Activated T-cell treated with anti-CD3 and anti-CD28 coated beads, Interleukin-2, amount 50 U/mL, for 1 hour (primary cell): Measurements from ENCODE around the gene STX8.

Source experiments
- DNase-seq: peaks from one replicate; pipeline ENCODE4 v3.0.0-alpha.2; 2020

The STX8 gene

DNA sequence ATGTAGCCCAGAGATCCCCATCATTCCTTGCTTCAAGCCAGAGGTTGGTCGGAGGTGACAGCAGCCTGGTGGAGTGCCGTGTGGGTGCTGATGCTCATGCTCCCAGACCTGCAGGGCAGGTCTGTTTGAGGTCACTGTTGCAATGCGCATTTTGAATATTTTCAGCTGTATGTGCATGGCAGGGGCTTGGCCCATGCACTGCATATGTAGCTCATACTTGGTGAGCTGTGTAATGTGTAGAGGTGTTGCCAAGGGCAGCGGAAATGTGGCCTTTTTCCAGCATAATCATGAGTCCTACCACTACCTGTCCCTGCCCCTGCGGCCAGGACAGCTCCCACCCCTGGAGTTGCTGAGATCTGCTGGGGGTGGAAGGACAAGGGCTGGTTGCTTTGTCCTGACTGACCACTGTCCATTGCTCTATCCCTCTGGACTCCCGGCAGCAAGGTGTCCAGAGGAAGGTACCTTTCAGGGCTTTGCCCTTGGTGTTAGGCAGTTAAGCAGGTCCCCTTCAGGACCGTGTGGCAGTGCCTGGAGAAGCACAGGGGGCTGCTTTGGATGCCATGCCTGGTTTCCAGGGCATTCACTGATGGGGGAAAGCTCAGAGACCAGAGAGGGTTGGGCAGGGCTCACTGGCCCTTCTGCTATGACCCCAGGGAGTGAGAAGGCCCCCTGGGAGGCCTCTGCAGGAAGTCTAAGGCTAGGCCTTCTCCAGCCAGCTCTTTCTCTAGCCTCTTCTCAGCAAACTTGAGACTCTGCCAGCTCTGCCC is 339.2 kb downstream of the STX8 start:
- DNase-seq, result no peak

DNA sequence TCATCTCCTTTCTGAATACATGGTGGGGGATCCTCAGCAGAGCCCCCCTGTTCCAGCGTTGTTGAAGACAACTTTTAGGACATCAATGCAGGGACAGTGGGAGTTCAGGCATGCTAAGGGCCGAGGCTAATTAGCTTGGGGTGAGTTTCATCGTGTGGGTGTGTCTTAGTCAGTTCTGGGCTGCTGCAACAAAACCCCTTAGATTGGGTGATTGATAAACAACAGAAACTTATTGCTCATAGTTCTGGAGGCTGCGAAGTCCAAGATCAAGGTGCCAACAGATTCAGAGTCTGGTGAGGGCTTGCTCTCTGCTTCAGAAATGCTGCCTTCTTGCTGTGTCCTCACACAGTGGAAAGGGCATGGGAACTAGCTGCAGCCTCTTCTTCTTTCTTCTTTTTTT is 340.3 kb downstream of the STX8 start:
- DNase-seq, result no peak

DNA sequence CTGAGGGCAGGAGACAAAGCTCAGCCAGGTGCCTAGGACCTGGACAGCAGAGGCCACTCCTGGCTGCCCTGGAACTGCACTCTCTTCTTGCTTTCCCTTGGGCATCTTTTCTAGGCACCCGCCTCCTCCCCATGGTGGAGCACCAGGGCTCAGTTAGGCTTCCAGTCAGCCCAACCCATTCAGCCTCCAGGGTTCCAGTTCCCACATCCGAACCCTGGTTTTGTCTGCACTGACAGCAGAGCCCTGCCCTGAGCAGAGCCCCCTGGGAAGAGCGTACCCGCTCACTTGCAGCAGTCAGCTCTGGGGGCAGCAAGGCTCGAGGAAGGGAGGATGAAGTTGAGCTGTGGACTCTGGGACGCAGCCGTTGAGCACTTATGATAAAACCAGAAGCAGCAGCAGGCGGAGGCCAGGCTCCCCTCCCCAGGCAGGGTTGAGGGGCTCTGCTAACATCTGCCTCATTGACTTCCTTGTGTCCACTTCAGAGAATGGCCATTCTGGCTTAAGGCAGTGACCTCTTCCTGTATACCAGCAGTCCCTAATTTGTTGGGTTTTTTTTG is 341.2 kb downstream of the STX8 start:
- DNase-seq, result no peak

DNA sequence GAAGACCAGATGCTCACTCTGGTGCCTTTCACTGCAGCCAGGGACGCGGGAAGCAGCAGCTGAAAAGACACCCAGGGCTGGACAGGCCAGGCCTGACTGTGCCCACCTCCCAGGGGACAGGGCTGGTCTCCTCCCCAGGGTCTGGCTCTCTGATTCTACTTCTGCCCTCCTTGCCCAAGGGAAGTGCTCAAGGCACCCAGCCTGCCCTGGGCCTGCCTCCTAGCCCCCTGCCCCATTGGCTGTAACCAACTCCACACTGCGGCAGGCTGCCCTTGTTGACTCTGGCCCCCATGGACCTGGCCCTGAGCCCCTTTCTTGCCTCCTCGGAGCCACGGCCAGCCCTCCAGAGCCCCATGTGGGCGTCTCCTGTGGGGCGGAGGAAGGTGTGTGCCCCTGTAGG is 341.9 kb downstream of the STX8 start:
- no peak for DNase-seq

DNA sequence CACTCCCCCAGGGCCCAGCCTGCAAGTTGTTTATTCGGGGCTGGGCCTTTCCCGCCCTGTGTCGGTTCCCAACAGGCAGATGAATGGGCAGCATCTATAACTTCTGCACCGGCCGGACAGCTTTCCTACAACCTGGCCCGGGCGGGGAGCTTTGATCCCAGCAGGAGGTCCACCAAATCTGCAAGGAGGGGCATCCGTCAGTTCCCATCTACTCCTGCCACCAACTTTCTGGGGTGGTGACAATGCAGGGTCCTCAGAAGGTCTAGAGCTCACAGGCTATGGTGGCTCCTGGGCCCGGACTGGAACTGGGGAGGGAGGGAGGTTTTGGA is 342.4 kb downstream of the STX8 start:
- no peak for DNase-seq

DNA sequence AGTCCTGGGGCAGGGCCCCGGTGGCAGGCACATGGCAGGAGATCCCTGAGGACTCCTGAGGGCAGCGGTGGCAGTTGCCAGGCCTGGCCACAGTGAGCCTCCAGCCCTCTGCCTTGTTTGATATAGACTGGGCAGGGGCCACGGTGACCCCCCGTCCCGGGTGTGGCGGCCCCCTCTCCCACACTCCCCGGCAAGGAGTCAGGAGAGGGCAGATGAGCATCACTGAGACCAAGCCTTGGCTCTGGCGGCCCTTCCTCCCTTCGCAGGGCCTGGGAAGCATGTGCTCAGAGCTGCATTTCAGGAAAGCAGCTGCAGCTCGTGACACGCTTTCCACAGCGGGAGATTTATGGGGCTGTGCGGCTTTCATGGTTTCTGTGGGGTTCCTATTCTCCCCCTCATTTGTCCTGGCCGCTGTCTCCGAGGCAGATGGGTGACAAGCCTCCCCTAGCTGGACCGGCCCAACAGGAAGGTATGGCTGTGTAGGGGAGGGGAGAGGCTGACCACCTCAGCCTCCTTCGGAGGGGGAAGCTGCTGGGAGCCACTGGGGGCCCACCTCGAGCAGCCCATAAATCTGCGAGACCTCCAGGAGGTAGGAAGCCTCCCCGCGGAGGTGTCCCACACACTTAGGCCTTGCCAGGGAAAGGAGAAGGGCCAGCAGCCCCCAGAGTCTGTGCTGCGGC is 342.9 kb downstream of the STX8 start:
- no peak for DNase-seq

DNA sequence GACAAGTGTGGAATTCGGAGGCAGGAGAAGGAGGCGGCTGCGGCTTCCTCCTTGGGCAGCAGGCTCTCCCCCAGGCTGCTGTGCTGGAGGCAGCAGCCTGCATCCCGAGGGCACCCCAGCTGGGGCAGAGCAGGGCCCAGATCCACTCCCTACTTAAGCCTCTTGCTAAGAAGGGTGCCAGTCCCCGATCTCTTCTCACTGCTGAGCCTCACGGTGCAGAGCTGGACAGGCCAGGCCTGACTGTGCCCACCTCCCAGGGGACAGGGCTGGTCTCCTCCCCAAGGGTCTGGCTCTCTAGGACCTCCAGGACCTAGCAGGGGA is 343.5 kb downstream of the STX8 start:
- no peak for DNase-seq

DNA sequence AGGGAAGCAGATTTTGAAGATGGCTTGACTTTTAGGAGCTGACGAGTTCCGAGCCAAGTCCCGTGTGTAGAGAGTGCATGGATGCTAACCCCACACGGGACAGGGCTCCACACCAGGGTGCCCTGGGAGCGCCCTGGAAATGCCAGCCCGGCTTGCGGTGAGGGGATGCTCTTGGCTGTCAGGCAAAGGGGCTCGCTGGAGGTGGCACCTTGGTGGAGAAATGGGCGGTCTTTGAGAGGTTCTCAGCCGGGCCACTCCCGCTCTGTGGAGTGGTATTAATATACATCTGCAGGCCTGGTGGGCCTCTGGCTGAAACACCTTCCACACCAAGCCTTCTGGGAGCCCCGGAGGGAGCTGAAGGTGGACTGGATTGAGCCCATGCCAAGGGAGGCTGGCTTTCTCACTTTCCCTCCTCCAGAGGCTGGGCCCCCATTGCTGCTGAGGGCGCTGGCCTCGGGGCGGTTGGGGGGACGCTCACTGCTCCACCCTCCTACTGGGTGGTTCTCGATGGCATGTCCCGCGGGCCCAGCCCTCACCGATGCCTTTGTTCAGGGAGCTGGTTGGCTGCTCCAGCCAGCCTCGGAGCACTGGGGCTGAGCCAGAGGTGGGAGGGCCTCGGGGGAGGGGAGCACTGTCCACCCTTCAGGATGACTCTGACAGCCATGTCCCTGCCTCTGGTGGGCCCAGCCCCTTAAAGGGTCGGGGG is 344.0 kb downstream of the STX8 start:
- no peak for DNase-seq

DNA sequence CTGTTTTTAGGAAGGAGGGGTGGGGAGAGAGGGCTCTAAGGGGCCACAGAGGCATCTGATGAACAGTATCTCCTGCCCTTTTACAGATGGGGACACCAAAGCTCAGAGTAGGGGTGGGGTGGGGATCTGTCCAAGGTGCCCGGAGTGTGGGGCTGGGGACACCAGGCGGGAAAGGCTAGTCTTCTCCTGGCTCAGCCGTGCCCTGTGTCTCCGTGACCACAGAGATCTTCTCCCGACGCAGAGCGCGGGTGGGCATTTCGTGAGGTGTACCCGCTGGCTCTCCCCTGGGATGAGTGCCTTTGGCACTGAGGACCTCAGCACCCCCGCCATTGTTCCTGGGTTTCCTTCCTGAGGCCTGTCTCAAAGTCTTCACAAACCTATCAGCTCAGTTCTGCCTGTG is 344.8 kb downstream of the STX8 start:
- no peak for DNase-seq

DNA sequence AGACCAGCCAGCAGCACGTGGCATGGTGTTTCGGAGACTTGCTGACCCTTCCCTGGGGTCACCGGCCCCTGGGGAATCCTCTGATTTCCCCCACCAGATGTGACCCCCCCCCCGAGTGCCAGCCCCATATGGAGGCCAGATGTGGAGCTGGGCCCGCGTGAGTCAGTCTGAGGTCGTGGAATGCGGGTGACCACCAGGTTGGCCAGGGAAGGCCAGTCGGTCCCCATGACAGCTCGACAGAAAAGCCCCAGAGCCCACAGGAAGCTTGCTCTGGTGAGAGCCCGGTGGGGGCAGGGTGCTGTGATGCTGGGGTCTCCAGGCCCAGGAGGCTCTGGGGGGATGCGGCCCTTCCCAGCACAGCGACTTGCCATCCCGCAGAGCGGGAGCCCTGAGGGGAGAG is 345.3 kb downstream of the STX8 start:
- DNase-seq, result no peak

DNA sequence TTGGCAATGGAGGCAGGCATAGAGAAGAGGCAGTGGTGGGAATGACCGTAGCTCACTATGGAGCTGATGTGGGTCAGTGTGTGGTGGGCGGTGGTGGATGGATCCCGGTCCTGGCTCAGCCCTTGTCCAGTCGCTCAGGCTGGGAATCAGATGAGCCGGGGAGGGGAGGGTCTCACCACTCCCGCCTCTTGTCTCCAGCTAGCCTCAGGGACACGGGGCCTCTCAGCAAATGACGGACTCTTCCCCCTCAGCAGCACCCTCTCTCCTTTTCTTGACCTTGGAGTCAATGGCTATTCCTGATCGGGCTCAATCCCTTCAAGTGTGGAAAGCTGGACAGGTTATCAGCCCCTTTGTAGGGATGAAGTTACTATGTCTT is 345.8 kb downstream of the STX8 start:
- no peak for DNase-seq

DNA sequence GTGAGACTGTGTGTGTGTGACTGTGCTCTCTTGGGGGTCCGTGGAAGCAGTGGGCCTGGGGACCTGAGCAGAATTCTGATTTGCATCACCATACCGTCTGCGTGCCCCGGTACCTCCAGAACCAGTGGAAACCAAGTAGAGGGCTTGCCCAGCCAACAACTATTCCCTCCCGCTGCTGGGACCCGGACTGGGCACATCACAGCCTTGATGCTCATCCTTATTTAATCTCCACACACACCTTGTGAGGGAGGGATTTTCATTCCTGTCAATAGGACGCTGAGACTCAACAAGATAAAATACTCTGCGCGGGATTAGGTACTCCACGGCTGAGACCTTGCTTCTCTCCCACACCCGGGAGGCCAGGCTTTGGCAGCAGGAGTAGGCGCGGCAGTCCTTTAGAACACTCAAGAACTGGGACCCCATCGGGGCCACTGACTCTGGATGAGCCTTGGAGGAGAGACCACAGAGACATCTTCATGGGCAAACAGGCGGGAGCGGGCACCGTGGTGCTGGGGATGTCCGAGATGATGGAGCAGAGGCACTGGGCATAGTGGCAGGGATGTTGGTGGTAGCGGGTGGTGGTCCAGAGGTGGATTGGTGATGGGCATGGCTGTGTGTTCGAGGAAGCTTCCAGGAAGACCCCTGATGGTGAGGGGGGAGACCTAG is 346.3 kb downstream of the STX8 start:
- no peak for DNase-seq

DNA sequence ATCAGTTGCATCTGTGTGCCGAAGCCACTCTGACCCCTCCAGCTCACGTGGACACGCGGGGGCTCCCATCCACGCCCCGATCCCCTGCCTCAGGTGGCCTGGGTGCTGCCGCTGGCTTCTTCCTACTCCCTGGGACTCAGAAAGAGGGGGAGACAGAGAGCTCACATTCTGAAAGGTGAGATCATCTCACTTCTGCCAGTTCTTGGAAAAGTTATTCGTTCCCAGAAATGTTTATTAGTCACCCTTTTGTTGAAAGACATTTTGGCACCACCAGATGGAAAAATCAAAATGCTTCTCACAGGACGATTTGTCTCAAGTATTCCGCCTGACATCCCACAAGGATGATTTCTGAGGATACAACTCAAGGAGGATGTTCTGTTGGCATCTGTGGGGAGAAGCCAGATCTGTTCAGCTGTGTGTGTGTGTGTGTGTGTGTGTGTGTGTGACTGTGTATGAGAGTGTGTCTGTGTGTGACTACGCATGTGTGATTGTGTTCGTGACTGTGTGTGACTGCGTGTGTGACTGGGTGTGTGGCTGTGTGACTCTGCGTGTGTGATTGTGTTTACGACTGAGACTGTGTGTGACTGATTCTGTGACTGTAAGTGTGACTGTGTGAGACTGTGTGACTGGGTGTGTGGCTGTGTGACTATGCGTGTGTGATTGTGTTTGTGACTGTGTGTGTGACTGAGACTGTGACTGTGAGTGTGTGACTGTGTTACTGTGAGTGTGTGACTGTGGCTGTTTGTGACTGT is 347.0 kb downstream of the STX8 start:
- no peak for DNase-seq

DNA sequence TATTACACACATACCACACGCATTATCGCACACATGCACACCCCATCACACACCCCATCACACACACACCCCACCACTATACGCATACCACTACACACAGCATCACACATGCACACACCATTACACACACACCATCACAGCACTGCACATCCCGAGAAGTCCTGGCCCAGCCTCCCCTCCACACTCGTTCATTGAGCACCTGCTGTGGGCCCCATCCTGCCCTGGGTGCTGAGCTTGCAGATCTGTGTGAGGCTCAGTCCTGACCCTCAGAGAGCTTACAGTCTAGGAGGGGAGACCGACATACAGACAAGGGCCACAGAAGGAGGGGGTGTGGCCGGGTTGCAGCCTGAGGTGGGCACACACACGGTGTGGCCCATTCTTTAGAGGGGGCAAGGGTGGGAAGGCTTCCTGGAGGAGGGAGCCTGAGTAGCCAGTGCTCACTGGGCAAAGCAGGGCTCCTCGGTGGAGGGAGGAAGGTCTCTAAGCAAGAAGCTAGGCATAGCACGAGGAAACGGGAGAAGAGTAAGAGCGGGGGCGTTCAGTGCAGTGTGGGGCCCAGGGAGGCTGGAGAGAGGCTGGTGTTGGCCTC is 347.7 kb downstream of the STX8 start:
- DNase-seq, result no peak

DNA sequence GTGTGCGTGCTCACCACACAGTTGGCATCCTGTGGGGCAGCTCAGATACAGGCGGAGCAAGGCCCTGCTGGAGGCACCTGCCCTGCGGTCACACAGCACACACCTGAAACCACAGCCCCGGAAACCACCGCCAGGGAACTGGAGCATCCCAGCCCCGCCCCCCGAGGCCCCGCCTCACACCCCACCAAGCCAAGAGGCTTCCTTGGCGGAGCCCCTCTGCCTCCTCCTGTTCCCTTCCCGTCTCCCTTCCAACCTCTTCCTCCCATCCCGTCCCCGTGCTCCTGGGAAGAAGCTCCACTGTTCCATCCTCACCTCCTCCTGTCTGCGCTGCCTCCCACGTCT is 348.9 kb downstream of the STX8 start:
- no peak for DNase-seq

DNA sequence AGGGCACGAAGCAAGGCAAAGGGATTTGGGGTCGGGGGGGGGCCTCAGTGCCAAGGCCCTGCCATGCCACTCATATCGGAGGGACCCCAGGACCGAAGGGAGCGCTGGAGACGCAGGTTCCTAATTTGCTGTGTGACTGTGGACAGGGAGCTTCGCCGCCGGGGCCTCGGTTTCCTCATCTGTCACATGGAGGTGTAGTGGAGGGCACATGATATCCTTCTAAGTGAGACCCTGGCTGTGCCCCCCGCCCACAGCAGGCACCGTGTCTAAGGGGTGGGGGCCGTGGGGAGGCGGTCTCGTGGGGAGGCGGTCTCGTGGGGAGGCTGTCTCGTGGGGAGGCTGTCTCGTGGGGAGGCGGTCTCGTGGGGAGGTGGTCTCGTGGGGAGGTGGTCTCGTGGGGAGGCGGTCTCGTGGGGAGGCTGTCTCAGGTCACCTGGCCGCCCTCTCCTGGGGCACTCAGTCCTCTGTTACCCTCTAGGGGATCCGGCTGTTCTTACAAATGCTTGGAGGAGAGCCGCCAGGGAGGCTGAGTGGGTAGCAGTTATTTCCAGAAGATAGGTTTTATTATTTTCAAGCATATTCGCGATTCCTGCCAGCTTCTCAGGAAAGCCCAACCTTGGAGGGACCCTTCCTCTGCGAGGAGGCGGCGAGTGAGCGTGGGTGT is 349.4 kb downstream of the STX8 start:
- no peak for DNase-seq

DNA sequence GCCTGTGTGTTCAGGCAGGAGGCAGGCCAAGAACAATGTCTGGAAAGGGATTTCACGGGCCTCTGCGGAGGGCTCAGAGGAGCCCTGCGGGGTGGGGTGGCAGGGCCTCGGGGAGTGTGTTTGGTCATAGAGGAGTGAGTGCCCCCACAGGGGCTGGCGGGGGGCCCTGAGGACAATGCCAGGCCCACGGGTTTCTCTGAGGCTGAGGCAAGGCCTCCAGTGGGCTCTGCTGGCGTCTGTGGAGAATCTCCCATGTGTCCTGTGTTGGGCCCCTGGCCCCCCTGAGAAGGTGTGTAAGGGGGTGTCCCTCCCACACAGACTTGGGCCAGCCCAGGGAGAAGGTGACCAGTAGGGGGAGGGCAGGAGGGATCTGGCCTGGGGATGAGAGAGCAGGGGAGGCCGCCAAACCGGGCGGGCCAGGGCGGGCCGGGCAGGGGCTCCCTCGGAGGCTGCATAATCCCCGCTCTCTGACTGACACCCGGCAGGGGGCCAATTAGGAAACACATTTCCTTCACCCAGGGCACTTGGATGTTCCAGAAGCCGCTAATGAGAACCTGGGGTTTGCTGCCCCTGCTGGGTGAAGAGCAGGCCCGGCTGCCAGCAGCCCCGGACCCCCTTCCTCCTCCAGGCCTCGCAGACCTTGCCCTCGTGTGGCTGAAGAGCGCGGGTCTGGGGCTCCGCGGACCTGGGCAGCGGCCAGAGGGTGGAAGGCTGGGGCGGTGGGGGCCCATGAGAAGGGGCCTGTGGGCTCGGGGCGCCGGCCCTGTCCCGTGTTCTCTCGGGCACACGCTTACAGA is 350.1 kb downstream of the STX8 start:
- DNase-seq, result no peak

DNA sequence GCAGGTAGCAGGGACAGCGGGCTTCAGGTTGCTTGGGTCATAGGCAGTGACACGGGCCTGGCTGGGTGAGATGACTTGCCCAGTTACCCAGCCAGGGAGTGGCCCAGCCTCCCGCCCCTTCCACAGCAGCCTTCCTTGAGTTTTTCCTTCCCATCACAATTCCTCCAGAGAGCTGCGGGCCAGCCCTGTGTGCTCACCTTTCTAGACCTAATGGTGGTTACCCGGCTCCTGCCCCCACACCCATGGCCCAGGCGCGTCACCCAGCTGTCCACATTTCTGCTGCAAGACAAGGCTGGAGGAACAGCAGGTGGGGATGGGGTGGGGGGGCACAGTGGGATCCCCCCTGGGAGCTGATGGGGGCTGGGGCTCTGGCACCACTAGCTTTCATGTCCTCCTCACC is 351.1 kb downstream of the STX8 start:
- no peak for DNase-seq

DNA sequence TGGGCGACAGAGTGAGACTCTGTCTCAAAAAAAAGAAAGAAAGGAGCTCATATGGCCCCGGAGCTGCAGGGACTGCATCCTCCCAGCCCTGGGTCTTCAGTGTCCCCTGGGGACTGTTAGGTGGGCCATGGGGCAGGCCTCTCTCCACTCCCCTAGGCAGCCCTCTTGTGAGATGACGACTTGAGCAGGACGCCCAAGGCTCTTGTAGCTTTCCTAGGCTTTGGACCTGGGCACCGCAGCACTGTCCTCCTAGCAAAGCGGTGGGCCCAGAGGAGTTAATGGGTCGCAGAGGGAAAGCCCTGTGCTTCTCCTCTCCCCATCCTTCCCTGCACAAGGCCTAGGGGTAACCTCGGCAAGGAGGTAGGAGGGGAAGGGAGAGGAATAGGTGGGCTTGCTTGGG is 352.1 kb downstream of the STX8 start:
- no peak for DNase-seq

DNA sequence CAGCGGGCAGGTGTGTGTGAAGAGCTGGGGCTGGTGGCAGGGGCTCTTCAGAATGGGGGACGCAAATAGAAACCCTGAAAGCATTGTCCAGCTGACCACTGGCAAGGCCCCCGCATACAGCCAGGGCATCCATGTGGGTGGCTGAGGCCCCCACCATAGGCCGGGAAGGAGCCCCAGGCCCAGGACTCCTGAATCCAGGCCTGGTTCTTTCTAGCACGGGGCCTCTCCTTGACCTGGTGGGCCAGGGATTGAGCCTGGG is 353.8 kb downstream of the STX8 start:
- DNase-seq, result no peak

DNA sequence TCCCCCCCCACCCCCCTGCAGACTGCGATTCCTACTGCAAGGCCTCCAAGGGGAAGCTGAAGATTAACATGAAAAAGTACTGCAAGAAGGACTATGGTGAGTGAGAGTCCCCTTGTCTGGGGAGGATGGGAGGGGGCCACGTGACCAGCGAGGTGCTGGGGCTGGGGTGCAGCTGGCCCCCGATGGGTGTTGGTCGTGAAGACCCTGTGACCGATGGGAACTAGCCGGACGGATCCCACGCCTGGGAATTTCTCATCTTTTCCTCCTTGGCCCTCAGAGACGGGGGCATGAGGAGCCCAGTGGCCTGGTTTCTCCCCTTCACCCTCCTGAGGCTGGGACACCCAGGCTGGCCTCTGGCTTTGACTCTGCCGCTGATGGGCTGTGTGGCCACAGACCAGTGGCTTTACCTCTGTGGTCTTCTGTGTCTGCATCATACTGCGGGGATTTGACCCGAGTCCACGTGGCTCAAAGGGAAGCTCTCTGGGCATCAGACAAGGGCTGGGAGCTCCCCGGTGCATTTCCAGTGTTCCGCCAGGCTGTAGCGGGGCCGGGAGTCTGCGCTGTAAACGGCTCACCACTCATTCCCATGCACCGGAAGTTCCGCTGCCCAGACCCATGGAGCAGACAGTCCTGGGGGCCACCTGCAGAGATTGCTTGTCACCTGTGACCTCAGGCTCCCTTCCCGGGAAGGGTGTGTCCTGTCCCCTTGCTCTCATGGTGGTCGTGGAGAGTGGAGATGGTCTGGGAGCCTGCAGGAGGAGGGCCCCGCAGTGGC is 354.3 kb downstream of the STX8 start:
- no peak for DNase-seq
